GM23338 (cell line): Measurements from ENCODE around the gene THSD4. TPM values are rescaled to one million over a fixed set of nuclear protein-coding genes. Genes with fewer than 3 reads are reported as not detected.

Experiments used
- ATAC-seq: fragments of 200-7000 bp; cut with Tn5 transposase; 3 replicates; pipeline ENCODE4 v1.9.1; 2020
- DNase-seq: peaks from one replicate; pipeline ENCODE4 v3.0.0-alpha.2; 2015; ENCODE audit warnings: low spot score
- H2AFZ ChIP-seq: fragments of 200-600 bp; sonication (generic); 2 replicates; pipeline ENCODE4 v1.8.0; 2016; ENCODE audit warnings: antibody characterized with exemption, mild to moderate bottlenecking, moderate library complexity
- H3F3A ChIP-seq: fragments of 200-600 bp; sonication (generic); replicated peaks from 2 replicates; pipeline ENCODE4 v1.8.0; 2017; ENCODE audit warnings: antibody characterized with exemption, mixed run types, low read depth
- H3K27ac ChIP-seq: fragments of 200-600 bp; sonication (generic); 2 replicates; pipeline ENCODE4 v1.6.1; 2016; ENCODE audit warnings: low read depth
- H3K27me3 ChIP-seq: fragments of 200-600 bp; sonication (generic); 2 replicates; pipeline ENCODE4 v1.8.0; 2016; ENCODE audit warnings: mild to moderate bottlenecking, mixed run types, moderate library complexity; ENCODE audit not compliant: insufficient read depth
- H3K36me3 ChIP-seq: fragments of 200-600 bp; sonication (generic); 2 replicates; pipeline ENCODE4 v1.8.0; 2016; ENCODE audit warnings: mild to moderate bottlenecking; ENCODE audit not compliant: insufficient read depth
- H3K4me1 ChIP-seq: fragments of 200-600 bp; sonication (generic); 2 replicates; pipeline ENCODE4 v1.8.0; 2016; ENCODE audit warnings: mild to moderate bottlenecking, moderate library complexity; ENCODE audit not compliant: insufficient read depth
- H3K4me2 ChIP-seq: fragments of 200-600 bp; sonication (generic); 2 replicates; pipeline ENCODE4 v1.7.1; 2017; ENCODE audit warnings: mixed run types
- H3K4me3 ChIP-seq: fragments of 200-600 bp; sonication (generic); 2 replicates; pipeline ENCODE4 v1.6.1; 2016; ENCODE audit warnings: mixed run types
- H3K79me2 ChIP-seq: fragments of 200-600 bp; sonication (generic); replicated peaks from 2 replicates; pipeline ENCODE4 v1.8.0; 2017; ENCODE audit warnings: mild to moderate bottlenecking; ENCODE audit not compliant: insufficient read depth
- H3K9me2 ChIP-seq: fragments of 200-600 bp; sonication (generic); 2 replicates; pipeline ENCODE4 v1.8.0; 2017; ENCODE audit not compliant: insufficient read depth
- H4K20me1 ChIP-seq: fragments of 200-600 bp; sonication (generic); replicated peaks from 2 replicates; pipeline ENCODE4 v1.8.0; 2017; ENCODE audit warnings: mild to moderate bottlenecking; ENCODE audit not compliant: insufficient read depth
- H3K27ac Mint-ChIP-seq: 2 replicates; pipeline ENCODE4 v1.8.0; 2020; ENCODE audit warnings: inconsistent platforms, mild to moderate bottlenecking, moderate library complexity, mixed read lengths
- H3K27me3 Mint-ChIP-seq: 3 replicates; pipeline ENCODE4 v1.8.0; 2022; ENCODE audit warnings: low read depth, mild to moderate bottlenecking, moderate library complexity, mixed read lengths, inconsistent platforms; ENCODE audit not compliant: insufficient read depth, poor library complexity
- H3K36me3 Mint-ChIP-seq: 3 replicates; pipeline ENCODE4 v1.8.0; 2021; ENCODE audit warnings: low read depth, mild to moderate bottlenecking, inconsistent platforms, moderate library complexity, mixed read lengths
- H3K4me1 Mint-ChIP-seq: 3 replicates; pipeline ENCODE4 v1.8.0; 2020; ENCODE audit warnings: mild to moderate bottlenecking, inconsistent platforms, mixed read lengths
- H3K4me3 Mint-ChIP-seq: 3 replicates; pipeline ENCODE4 v1.8.0; 2021; ENCODE audit warnings: moderate library complexity, mild to moderate bottlenecking, inconsistent platforms, mixed read lengths
- H3K9me3 Mint-ChIP-seq: 3 replicates; pipeline ENCODE4 v1.8.0; 2020; ENCODE audit warnings: moderate library complexity, mild to moderate bottlenecking, inconsistent platforms, mixed read lengths
- CTCF ChIP-seq, 2 experiments: fragments of 200-600 bp in 1 of 2; sonication (generic) in 1 of 2; conservative IDR thresholded peaks; 2 replicates each; pipeline versions ENCODE4 v1.5.1 to v1.6.1; 2016 to 2017; ENCODE audit warnings: antibody characterized with exemption in 2 of 2, low read depth in 2 of 2, mild to moderate bottlenecking in 2 of 2, moderate library complexity in 1 of 2
- ETS1 ChIP-seq: IDR thresholded peaks from 2 replicates; pipeline ENCODE4 v1.6.1; 2016; ENCODE audit warnings: antibody characterized with exemption
- EZH2 ChIP-seq: fragments of 200-600 bp; sonication (generic); IDR thresholded peaks from one replicate; pipeline ENCODE4 v1.8.0; 2017; ENCODE audit warnings: antibody characterized with exemption, mild to moderate bottlenecking, low read depth; ENCODE audit not compliant: unreplicated experiment
- EZH2phosphoT487 ChIP-seq: fragments of 200-600 bp; sonication (generic); IDR thresholded peaks from one replicate; pipeline ENCODE4 v1.8.1; 2018; ENCODE audit warnings: antibody characterized with exemption; ENCODE audit not compliant: unreplicated experiment
- JUNB ChIP-seq: IDR thresholded peaks from one replicate; pipeline ENCODE4 v1.6.1; 2016; ENCODE audit warnings: antibody characterized with exemption; ENCODE audit not compliant: unreplicated experiment
- NANOG ChIP-seq: IDR thresholded peaks from 2 replicates; pipeline ENCODE4 v1.6.1; 2016; ENCODE audit warnings: antibody characterized with exemption, borderline replicate concordance
- POLR2AphosphoS5 ChIP-seq: IDR thresholded peaks from 2 replicates; pipeline ENCODE4 v1.6.1; 2016; ENCODE audit warnings: antibody characterized with exemption, low read depth
- REST ChIP-seq: IDR thresholded peaks from one replicate; pipeline ENCODE4 v1.6.1; 2018; ENCODE audit warnings: antibody characterized with exemption; ENCODE audit not compliant: unreplicated experiment
- STAT1 ChIP-seq: IDR thresholded peaks from one replicate; pipeline ENCODE4 v1.6.1; 2016; ENCODE audit warnings: antibody characterized with exemption; ENCODE audit not compliant: unreplicated experiment
- ZNF114 ChIP-seq: fragments of 250-450 bp; sonication (Bioruptor Pico); IDR thresholded peaks from 2 replicates; pipeline ENCODE4 v1.5.0; 2020; ENCODE audit warnings: mild to moderate bottlenecking, moderate library complexity
- ZNF331 ChIP-seq: fragments of 250-450 bp; sonication (Bioruptor Pico); IDR thresholded peaks from 2 replicates; pipeline ENCODE4 v1.5.0; 2020; ENCODE audit warnings: low read depth, mild to moderate bottlenecking, moderate library complexity
- ZNF462 ChIP-seq: fragments of 250-450 bp; sonication (Bioruptor Pico); IDR thresholded peaks from 2 replicates; pipeline ENCODE4 v1.5.0; 2020; ENCODE audit warnings: mild to moderate bottlenecking, moderate library complexity
- polyA plus RNA-seq: library from polyadenylated mRNA; unstranded; fragments of >200 nt; fragmentation: Nextera tagmentation; extraction: Ambion mirVana; gene quantifications from 2 replicates; pipeline ENCODE4 v1.2.1, GENCODE V29; 2016
- total RNA-seq: library from RNA; depleted of rRNA; stranded (reverse); fragments of >200 nt; shearing (Covaris generic); gene quantifications from 2 replicates; pipeline ENCODE4 v1.2.3, GENCODE V29; 2014

THSD4 gene
- total and polyA plus RNA-seq, 2 experiments from 2014 or later: 2.0 to 7.4 TPM

GRCh38 chr15:71476823-71477222 is 361.6 kb downstream of the THSD4 start:
- no peak for TF ChIP-seq EZH2
- no peak for TF ChIP-seq STAT1
- no peak for TF ChIP-seq ZNF114 (CRISPR knock-in tag)
- no peak for TF ChIP-seq ZNF331 (CRISPR knock-in tag)
- TF ChIP-seq POLR2AphosphoS5: no peak
- no peak for TF ChIP-seq EZH2phosphoT487
- no peak for TF ChIP-seq CTCF (conservative IDR thresholded peaks at IDR 0.05; ENCODE audit: low read depth in 2 of 2)
- TF ChIP-seq NANOG: no peak
- no peak for TF ChIP-seq ZNF462 (CRISPR knock-in tag)
- no peak for TF ChIP-seq REST
- TF ChIP-seq ETS1: no peak
- TF ChIP-seq JUNB: no peak
- Histone ChIP-seq H2AFZ (no peak overlapping the region), H3K4me2 (no peak overlapping the region), H3K27me3 (no peaks in the 10 kb centered on the region), H3K27ac (no peak overlapping the region), H3K4me3 (no peak overlapping the region), H3K79me2 (no peaks in the 10 kb centered on the region), H3K4me1 (no peaks in the 10 kb centered on the region), H3F3A (no peaks in the 10 kb centered on the region), H3K9me2 (no peaks in the 10 kb centered on the region), H3K36me3 (no peaks in the 10 kb centered on the region), H4K20me1 (no peaks in the 10 kb centered on the region)
- no peak overlapping the region for H3K27ac Mint-ChIP-seq
- peaks cover 3% of the 10 kb centered on the region; the same call in 1 of the 3 replicates for H3K4me1 Mint-ChIP-seq
- no peak for ATAC-seq
- no peaks in the 10 kb centered on the region for H3K9me3 Mint-ChIP-seq
- no peaks in the 10 kb centered on the region for H3K27me3 Mint-ChIP-seq
- H3K36me3 Mint-ChIP-seq: no peaks in the 10 kb centered on the region
- H3K4me3 Mint-ChIP-seq: no peak overlapping the region
- no peak for DNase-seq
